NCI-H226 (cell line): ENCODE data around the gene POLR1F.
"Not testable (repeated sequence)": the region's sequence is repeated elsewhere in the genome, so short reads cannot be mapped to it uniquely, and the experiment has no call there.

Experiments
- DNase-seq: peaks from one replicate; pipeline ENCODE4 v3.0.0-alpha.2; 2015

POLR1F gene

GRCh38 chr7:19708397-19709248 lies at the start of gene POLR1F:
Gene POLR1F (minus strand): TSS chr7:19709037. CDS start chr7:19709016, 21 bp downstream.
- DNase-seq = peak; percentile 98

- DNase-seq = no peak
Measured at GRCh38 chr7:19754521-19755116, 45.8 kb upstream of the POLR1F start.

GRCh38 chr7:19752020-19752419 lies 43.2 kb upstream of the POLR1F start:
- DNase-seq = no peak

GRCh38 chr7:19749658-19750057 lies 40.8 kb upstream of the POLR1F start:
- DNase-seq = no peak

- peak; percentile 18 for DNase-seq
Measured at GRCh38 chr7:19747740-19748339, 39.0 kb upstream of the POLR1F start.

GRCh38 chr7:19744075-19744474 lies 35.2 kb upstream of the POLR1F start:
- no peak for DNase-seq

- no peak for DNase-seq
Measured at GRCh38 chr7:19728716-19729115, 19.9 kb upstream of the POLR1F start.

- DNase-seq = no peak
Measured at GRCh38 chr7:19725770-19726169, 16.9 kb upstream of the POLR1F start.

- DNase-seq = no peak
Measured at GRCh38 chr7:19715499-19715898, 6.7 kb upstream of the POLR1F start.

- peak; percentile 56 for DNase-seq
Measured at GRCh38 chr7:19713676-19714075, 4.8 kb upstream of the POLR1F start.

GRCh38 chr7:19709249-19709578 lies 377 bp upstream of the POLR1F start:
- DNase-seq = no peak

GRCh38 chr7:19707240-19707639 lies 1.6 kb downstream of the POLR1F start:
- peak; percentile 17 for DNase-seq

- DNase-seq = no peak
Measured at GRCh38 chr7:19705663-19706062, 3.2 kb downstream of the POLR1F start.

- no peak for DNase-seq
Measured at GRCh38 chr7:19701471-19701870, 7.4 kb downstream of the POLR1F start.

- no peak for DNase-seq
Measured at GRCh38 chr7:19700936-19701335, 7.9 kb downstream of the POLR1F start.

GRCh38 chr7:19698331-19698730 lies 10.5 kb downstream of the POLR1F start:
- DNase-seq = peak; percentile 56

GRCh38 chr7:19696926-19697325 lies 11.9 kb downstream of the POLR1F start:
- DNase-seq = no peak

- no peak for DNase-seq
Measured at GRCh38 chr7:19692111-19692828, 16.6 kb downstream of the POLR1F start.

- no peak for DNase-seq
Measured at GRCh38 chr7:19690736-19691135, 18.1 kb downstream of the POLR1F start.

- not testable (repeated sequence) for DNase-seq
Measured at GRCh38 chr7:19689130-19689529, 19.7 kb downstream of the POLR1F start.

GRCh38 chr7:19681596-19681995 lies 27.2 kb downstream of the POLR1F start:
- DNase-seq = no peak

GRCh38 chr7:19677180-19677579 lies 31.7 kb downstream of the POLR1F start:
- DNase-seq = peak; percentile 19

GRCh38 chr7:19675816-19676215 lies 33.0 kb downstream of the POLR1F start:
- no peak for DNase-seq
